BLaER1 (cell line): ENCODE data around the gene TMC6.

Experiments
- H3K27ac ChIP-seq: shearing (Covaris generic); formaldehyde crosslinking; 2 replicates; pipeline ENCODE4 v1.8.1; 2022
- H3K27me3 ChIP-seq: shearing (Covaris generic); formaldehyde crosslinking; 2 replicates; pipeline ENCODE4 v1.8.1; 2022
- H3K36me3 ChIP-seq: shearing (Covaris generic); formaldehyde crosslinking; 2 replicates; pipeline ENCODE4 v1.8.1; 2022
- H3K4me1 ChIP-seq: shearing (Covaris generic); formaldehyde crosslinking; 2 replicates; pipeline ENCODE4 v1.8.1; 2022
- H3K4me2 ChIP-seq: shearing (Covaris generic); formaldehyde crosslinking; 2 replicates; pipeline ENCODE4 v1.8.1; 2022
- H3K4me3 ChIP-seq: shearing (Covaris generic); formaldehyde crosslinking; 2 replicates; pipeline ENCODE4 v1.8.1; 2022
- H3K9ac ChIP-seq: shearing (Covaris generic); formaldehyde crosslinking; 2 replicates; pipeline ENCODE4 v1.8.1; 2022
- H3K9me3 ChIP-seq: shearing (Covaris generic); formaldehyde crosslinking; 2 replicates; pipeline ENCODE4 v1.8.1; 2022
- H4K20me1 ChIP-seq: shearing (Covaris generic); formaldehyde crosslinking; 2 replicates; pipeline ENCODE4 v1.8.1; 2022
- Cebpa-rat ChIP-seq: shearing (Covaris generic); IDR thresholded peaks from 2 replicates; pipeline ENCODE4 v1.8.1; 2022

The TMC6 gene

GRCh38 chr17:78130090-78130436 is 1.5 kb upstream of the TMC6 start:
- H3K36me3 ChIP-seq: peaks cover 15% of the 10 kb centered on the region
- H3K4me2 ChIP-seq: peak overlapping the region; percentile 100
- TF ChIP-seq Cebpa-rat: no peak
- H3K4me3 ChIP-seq: peak overlapping the region; percentile 93
- H3K9ac ChIP-seq: peak overlapping the region; percentile 79
- no peaks in the 10 kb centered on the region for H3K27me3 ChIP-seq
- peaks cover 86% of the 10 kb centered on the region for H3K4me1 ChIP-seq
- H3K27ac ChIP-seq: peak overlapping the region; percentile 94
- peaks cover 29% of the 10 kb centered on the region for H4K20me1 ChIP-seq
- H3K9me3 ChIP-seq: no peaks in the 10 kb centered on the region

GRCh38 chr17:78129351-78130089 is 965 bp upstream of the TMC6 start:
- H4K20me1 ChIP-seq: peaks cover 23% of the 10 kb centered on the region
- peak overlapping the region; percentile 93 for H3K4me3 ChIP-seq
- peaks cover 86% of the 10 kb centered on the region for H3K4me1 ChIP-seq
- peak overlapping the region; percentile 94 for H3K27ac ChIP-seq
- no peaks in the 10 kb centered on the region for H3K9me3 ChIP-seq
- no peaks in the 10 kb centered on the region for H3K27me3 ChIP-seq
- peak overlapping the region; percentile 100 for H3K4me2 ChIP-seq
- H3K9ac ChIP-seq: peak overlapping the region; percentile 79
- TF ChIP-seq Cebpa-rat: no peak
- H3K36me3 ChIP-seq: peaks cover 14% of the 10 kb centered on the region

DNA sequence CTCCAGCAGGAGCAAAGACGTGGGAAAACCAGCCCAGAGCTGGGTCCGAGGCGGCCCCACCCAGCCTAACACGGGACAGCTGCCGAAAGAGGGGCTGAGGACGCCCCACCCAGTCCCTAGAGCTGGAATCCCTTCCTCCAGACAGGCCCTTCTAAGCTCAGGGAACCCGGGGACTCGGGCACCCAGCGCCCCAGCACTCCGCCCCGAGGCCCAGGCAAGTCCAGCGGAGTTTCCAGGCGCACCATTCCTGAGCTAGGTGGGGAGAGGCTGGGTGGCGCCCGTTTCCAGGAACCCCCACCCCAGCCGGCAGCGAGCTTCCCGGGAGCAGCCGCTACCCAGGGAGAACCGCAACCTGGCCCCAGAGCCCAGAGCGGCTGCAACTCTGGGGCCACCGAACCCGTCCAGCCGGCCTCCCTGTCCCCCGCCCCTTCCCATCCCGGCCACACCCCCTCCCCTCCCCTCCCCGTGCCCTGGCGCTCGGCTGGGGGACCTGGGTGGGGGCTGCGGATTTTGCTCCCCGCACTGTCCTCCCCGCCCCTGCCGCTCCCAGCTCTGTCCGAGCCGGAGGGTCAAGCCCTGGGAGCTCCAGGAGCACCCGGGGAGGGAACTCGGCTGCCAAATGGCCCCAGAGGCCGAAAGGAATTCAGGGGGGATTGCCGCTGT is 536 bp downstream of the TMC6 start:
- Histone ChIP-seq H3K27me3 (no peaks in the 10 kb centered on the region), H3K9ac (peak overlapping the region; percentile 97), H3K36me3 (peaks cover 25% of the 10 kb centered on the region), H3K9me3 (no peaks in the 10 kb centered on the region), H3K4me1 (peaks cover 86% of the 10 kb centered on the region), H3K4me3 (peak overlapping the region; percentile 93), H3K4me2 (peak overlapping the region; percentile 100), H3K27ac (peak overlapping the region; percentile 98), H4K20me1 (peaks cover 19% of the 10 kb centered on the region)
- TF ChIP-seq Cebpa-rat: no peak

GRCh38 chr17:78127239-78127887 is 1.2 kb downstream of the TMC6 start:
- H3K9ac ChIP-seq: peak overlapping the region; percentile 97

DNA sequence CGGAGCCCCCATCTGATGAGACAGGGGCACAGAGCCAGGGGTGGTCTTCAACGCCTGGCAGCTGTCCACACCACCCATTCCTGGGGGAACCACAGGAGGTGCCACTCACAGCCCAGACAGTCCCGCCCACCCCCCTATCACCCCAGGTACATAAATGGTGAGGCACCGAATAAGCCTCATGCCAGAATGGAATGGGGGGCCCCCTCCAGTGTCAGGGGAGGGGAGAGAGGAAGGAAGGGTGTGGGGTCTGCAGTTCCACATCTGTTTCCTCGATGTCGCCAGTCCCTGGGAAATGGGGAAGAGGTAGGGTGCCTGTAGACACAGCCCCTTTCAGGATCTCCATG is 1.7 kb downstream of the TMC6 start:
- Histone ChIP-seq H3K27me3 (no peaks in the 10 kb centered on the region), H3K9me3 (no peaks in the 10 kb centered on the region), H3K36me3 (peaks cover 36% of the 10 kb centered on the region), H3K27ac (peak overlapping the region; percentile 98), H3K9ac (peak overlapping the region; percentile 97), H3K4me1 (peaks cover 86% of the 10 kb centered on the region), H3K4me3 (peak overlapping the region; percentile 93), H3K4me2 (peak overlapping the region; percentile 100), H4K20me1 (peaks cover 22% of the 10 kb centered on the region)
- no peak for TF ChIP-seq Cebpa-rat

More at GRCh38 chr17:78127239-78127887, 1.2 kb downstream of the TMC6 start:
- Histone ChIP-seq H3K4me1 (peaks cover 86% of the 10 kb centered on the region), H3K27me3 (no peaks in the 10 kb centered on the region), H3K4me3 (peak overlapping the region; percentile 93), H3K36me3 (peaks cover 31% of the 10 kb centered on the region), H3K27ac (peak overlapping the region; percentile 98), H3K4me2 (peak overlapping the region; percentile 100), H3K9me3 (no peaks in the 10 kb centered on the region), H4K20me1 (peaks cover 19% of the 10 kb centered on the region)
- no peak for TF ChIP-seq Cebpa-rat

DNA sequence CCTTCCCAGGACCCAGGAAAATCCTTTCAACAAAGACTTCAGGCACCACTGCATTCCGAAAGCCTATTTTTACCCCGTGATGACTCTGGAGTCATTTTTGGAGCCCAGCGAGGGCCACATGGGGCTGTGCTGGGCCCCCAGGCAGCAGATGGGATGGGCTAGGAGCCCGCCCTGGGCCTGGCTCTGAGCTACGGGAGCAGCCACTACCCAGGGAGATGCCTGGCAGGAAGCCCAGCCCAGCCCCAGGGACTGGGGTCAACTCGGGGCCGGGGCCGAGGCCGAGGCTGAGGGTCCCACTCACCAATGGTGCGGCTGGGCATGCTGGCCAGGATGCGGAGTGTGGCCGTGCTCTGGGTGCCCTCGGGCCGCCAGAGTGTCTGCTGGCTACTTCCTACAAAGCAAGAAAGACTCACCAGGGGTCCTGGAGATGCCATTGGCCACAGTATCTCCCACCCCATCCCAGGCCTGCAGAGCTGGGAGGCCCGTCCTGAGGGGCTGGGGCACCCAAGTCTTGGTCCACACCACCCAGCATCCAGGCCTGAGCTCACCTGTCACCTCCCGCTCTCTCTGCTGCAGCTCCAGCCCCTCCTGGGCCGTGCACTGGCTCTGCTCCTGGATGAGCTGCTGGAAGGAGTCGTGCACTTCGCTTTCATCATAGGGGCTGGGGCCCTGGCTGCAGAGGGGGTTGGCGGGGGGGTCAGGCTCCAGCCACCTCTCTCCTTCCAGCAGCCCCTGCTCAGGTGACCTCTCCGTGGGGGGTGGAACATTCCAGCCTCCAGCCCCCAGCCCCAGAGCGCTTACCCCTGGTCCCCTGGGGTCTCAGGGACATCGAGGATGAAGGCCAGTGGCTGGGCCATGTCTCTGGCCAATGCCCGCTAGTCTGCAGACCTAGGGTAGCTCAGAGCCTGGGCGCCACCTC is 2.3 kb downstream of the TMC6 start:
- Histone ChIP-seq H3K36me3 (peaks cover 43% of the 10 kb centered on the region), H3K27me3 (no peaks in the 10 kb centered on the region), H3K4me2 (peak overlapping the region; percentile 100), H3K9ac (peak overlapping the region; percentile 97), H3K4me1 (peaks cover 86% of the 10 kb centered on the region), H3K27ac (peak overlapping the region; percentile 98), H3K4me3 (peak overlapping the region; percentile 93), H3K9me3 (no peaks in the 10 kb centered on the region), H4K20me1 (peaks cover 29% of the 10 kb centered on the region)
- TF ChIP-seq Cebpa-rat: no peak

- Histone ChIP-seq H3K9me3 (no peaks in the 10 kb centered on the region), H3K9ac (peak overlapping the region; percentile 97), H3K4me3 (peak overlapping the region; percentile 93), H4K20me1 (peaks cover 38% of the 10 kb centered on the region), H3K4me2 (peak overlapping the region; percentile 100), H3K36me3 (peaks cover 52% of the 10 kb centered on the region), H3K27me3 (no peaks in the 10 kb centered on the region), H3K27ac (peak overlapping the region; percentile 98), H3K4me1 (peaks cover 86% of the 10 kb centered on the region)
- no peak for TF ChIP-seq Cebpa-rat
These were observed 3.2 kb downstream of the TMC6 start for GRCh38 chr17:78125138-78125913.

DNA sequence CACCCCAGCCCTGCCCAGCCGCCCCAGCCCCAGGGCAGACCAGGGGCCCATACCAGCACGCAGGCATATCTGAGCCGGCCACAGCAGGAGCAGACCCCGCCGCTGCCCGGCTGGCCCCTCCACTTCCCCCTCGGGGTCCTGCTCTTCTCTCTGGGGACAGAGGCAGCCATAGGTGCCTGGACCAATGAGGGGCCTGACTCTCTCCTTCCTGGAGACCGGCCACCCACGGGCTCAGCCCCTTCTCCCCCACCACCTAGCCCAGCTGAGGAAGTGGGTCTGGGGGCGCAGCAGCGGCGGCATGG is 3.8 kb downstream of the TMC6 start:
- H3K9me3 ChIP-seq: no peaks in the 10 kb centered on the region
- no peak for TF ChIP-seq Cebpa-rat
- peak overlapping the region; percentile 97 for H3K9ac ChIP-seq
- peak overlapping the region; percentile 93 for H3K4me3 ChIP-seq
- H3K4me2 ChIP-seq: peak overlapping the region; percentile 100
- peaks cover 43% of the 10 kb centered on the region for H4K20me1 ChIP-seq
- peaks cover 85% of the 10 kb centered on the region for H3K4me1 ChIP-seq
- peaks cover 57% of the 10 kb centered on the region for H3K36me3 ChIP-seq
- H3K27ac ChIP-seq: peak overlapping the region; percentile 98
- H3K27me3 ChIP-seq: no peaks in the 10 kb centered on the region
